C1 segment of cervical spinal cord (tissue), 14 donors: ENCODE results near the gene PVALB.
A peak's percentile ranks its signal among the peaks of the same experiment; 100 is the strongest.

Experiments used
- DNase-seq, 14 donors: peaks; one replicate each; lab custom pipeline; 2025; lab: John Stamatoyannopoulos, UW

Gene PVALB, protein sequence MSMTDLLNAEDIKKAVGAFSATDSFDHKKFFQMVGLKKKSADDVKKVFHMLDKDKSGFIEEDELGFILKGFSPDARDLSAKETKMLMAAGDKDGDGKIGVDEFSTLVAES

DNA sequence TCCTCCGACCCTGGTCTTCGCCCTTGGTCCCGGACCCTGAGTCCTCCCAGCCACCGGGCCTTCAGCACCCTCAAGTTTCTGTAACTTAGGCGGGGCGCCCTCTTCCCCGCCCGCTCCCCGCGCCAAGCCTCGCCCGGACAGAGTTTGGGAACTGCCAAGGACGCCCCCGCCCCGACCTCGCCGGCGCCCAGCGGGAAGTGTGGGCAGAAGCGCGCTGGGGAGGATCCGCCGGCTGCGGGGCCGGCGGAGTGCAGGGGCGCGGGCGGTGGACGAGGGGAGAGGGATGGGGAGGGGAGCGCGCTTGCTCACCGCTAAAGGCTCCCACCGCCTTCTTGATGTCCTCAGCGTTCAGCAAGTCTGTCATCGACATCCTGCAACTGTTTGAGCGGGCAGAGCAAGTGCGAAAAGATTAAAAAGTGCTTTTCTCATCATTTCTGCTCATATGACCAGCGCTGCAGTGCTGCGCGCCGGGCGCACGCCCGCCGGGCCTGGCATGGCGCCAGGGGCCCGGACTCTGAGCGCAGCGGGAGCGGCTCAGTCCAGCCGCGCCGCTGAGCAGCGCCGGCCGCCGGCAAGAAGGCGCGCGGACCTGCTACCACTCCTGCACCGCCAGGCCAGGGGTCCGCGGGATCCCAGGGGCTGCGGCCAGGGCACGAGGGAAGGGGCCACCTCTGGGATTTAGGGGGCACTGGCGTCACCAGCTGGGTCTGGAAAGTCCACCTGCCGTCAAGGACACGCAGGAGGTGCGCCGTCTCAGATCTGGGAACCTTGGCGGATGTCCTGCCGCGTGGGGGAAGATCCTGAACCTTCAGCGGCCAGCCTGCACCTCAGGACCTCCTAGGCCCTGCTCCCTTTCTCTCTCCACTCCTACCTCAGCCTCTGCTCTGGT lies at the start of gene PVALB:
Gene PVALB (minus strand): TSS at position 400 of the 889 bp plus-strand sequence. CDS start 30 bp downstream, at position 370.
- peak in 2 of 14 donors; percentile 1 to 10 for DNase-seq

DNA sequence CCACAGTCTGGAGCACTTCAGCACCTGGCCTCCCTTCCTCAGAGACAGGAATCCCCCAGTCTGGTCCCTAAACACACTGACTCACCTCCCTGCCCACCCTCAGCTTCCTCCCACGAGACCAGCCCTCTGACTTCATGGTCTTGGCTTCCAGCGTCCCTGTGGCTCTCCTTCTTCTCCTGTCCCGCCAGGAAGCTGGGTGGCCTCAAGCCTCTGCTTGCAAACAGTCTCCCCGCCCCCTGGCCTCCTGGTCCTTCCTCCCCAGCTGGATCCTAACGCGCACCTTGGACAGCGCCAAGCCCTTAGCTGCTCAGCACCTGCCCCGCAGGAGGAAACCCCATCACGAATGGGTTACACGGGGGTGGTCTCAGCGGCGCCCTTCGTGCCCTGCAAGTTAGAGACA lies 48.5 kb upstream of the PVALB start:
- no peak for DNase-seq

DNA sequence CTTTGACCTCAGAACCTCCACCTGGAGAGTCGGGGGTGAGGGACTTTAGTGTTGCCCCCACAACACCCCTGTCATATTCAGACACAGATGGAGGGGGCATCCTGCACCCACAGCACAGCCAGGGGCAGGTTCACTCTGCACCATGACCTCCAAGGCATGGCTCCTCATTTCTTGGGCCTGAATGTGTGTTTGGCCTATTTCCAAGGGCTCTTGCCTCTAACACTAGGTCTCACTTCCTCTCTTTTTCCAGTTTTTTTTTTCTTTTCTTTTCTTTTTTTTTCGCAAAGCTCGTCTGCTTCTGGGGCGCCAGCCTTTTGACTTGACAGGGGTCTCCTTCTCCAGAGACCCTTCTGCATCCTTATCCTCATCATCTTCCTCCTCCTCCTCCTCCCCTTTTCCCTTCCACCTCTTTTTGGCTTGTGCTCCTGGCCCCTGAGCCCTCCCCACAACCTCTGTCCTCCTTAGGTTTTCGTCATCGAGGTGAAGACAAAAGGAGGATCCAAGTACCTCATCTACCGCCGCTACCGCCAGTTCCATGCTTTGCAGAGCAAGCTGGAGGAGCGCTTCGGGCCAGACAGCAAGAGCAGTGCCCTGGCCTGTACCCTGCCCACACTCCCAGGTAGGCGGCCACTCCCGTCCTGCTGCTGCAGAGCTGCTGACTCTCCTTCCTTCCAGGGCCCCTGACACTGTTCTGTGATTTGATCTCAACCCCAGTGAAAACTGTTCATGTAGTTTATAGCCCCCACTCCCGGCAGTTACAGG lies 47.8 kb upstream of the PVALB start:
- DNase-seq = no peak

- DNase-seq = no peak
These were observed 47.1 kb upstream of the PVALB start for GRCh38 chr22:36863979-36864378.

- no peak for DNase-seq
These were observed 46.4 kb upstream of the PVALB start for GRCh38 chr22:36863281-36863680.

DNA sequence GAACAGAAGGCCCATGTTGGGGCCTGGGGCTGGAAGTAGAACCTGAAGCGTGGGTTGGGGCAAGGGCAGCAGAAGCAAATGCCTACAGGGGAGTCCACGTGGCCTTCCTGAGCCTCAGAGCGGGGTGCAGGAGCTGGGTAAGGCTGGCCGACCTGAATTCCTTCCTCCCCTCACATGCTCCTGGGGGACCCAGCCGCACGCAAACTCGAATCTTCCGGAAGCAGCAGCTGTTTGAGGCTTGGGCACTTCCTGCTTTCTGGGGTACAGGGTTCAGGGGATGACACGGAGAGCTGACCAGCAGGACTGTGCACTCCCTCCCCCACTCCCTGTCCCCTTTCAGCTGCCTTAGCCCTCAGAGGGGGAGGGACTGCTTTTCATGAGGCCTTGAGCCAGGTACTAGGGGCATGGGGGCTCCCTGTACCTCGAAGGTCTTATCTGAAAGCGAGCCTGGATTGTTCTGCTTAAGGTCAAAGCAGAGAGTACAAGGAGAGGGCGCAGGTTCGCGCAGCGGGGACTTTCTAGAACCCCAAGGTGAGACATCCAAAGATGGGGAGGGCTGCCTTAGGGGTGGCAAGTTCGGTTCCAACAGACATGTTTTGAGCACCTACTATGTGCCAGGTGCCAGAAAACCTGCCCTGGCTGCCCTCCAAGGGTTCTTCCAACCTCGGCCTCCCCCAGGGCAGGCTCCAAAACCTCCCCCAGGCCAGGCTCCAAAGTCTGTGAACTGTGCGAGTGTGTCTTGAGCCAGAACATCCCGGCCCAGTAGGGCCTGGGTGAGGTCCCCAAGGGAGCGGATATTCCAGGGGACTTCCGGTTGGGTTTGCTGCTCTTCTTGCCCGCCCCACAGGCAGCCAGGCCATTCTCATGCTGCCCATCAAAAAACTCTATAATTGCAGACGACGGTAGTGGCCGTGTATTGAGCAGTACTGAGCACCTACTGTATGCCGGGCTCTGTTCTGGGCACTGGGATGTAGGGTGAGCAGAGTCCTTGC lies 45.7 kb upstream of the PVALB start:
- peak in 9 of 14 donors; percentile 1 to 49 (median 11) for DNase-seq

DNA sequence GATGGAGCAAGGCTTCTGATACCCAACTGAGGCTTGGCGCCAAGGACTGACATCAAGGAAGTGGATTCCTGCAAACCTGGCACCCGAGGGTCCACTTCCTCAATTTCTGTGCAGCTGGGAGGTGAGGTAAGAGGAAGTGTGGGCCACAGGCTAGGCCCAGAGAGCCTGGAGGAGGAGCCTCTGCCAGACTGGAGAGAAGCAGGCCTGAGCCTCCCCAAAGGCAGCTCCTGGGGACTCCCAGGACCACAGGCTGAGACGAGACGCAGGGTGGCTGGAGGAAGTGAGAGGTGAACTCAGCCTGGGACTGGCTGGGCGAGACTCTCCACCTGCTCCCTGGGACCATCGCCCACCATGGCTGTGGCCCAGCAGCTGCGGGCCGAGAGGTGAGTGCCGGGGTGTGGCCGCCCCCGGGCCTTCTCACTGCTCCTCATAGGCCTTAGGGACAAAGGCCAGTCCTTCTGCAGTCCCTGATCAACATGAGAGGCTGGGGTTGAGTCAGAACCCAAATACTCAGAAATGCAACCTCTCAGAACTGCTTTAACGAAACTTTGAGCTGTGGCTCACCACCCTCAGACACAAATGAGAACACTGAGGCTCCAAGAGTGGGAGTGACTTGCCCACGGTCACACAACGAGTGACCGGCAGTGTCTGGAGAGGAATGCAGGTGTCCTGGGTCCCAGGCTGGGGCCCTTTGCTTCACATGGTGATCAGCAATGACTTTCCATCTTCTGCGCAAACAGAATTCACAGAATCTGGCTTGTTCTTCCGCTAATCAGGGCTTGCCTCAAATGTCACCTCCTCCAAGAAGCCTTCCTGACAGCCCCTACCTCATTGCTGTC lies 44.2 kb upstream of the PVALB start, which contains the start of gene NCF4:
Gene NCF4 (plus strand): TSS at position 186 of the 839 bp plus-strand sequence. CDS start 166 bp downstream, at position 352.
- DNase-seq = peak in 10 of 14 donors; percentile 1 to 65 (median 42)

- no peak for DNase-seq
These were observed 43.6 kb upstream of the PVALB start for GRCh38 chr22:36860438-36860820.

DNA sequence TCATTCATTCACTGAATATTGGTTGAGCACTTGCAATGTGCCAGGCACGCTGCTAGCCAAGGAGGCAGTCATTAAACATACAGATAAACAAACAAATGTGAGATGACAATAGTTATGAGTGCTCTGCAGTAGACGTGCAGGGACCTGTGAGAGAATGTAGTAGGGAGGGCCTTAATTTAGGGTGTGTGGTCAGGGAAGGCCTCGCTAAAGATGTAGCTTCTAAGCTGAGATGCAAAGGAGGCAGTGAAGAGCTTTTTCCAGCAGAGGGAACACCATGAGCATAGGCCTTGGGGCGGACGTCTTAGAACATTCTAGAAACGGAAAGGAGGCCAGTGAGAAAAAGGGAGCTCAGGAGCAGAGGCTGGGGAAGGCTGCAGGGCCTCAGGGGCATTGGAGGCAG lies 43.2 kb upstream of the PVALB start:
- no peak for DNase-seq

DNA sequence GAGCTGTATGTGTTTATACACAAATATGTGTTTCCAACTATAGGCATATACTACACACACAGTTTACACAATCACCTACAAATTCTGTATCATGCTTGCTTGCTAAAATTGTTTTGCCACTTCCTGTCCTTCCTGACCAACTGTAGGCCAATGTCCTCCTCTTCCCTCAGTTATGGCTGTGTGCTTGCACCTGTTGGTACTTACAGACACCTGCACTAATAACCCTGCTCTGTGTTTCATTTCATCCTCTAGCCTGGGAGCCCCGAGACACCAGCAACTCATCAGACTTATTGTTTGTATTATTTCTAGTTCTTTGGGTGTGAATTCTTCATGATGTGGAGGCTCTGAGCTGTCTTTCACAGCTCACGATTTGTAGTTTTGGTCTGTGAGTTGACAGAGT lies 42.1 kb upstream of the PVALB start:
- DNase-seq = no peak

DNA sequence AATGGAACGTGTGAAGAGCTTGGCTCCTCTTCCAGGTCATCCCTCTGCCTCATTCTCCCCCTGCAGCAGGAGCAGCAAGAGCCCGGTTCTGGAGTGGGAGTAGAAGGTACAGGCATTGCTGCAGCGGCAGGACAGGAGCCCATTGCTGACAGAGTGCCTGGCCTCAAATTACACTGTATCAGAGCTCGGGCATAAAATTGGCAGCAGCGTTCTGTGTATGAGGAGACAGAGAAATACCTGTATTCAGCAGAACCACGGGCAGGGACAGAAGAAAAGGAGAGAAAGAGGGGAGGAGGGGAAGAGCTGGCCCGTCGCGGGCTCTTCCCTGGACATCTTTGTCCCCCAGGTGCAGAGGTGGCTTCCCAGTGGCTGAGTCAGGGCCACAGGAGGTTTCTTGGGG lies 41.3 kb upstream of the PVALB start:
- no peak for DNase-seq

DNA sequence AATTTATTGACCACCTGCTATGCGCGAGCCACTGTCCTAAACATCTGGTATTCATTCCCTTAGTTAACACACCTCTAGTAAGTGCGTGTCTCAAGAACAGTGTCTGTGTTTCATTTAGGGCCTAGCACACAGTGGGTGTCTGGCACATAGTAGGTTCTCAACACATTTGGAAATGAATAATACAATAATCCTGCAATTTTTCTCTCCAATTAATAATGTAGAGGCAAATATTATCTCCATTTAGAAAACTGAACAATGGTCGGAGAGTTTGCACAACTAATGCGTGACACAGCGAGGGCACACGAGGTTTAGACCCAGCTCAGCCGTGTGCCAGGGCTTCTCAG lies 39.9 kb upstream of the PVALB start:
- DNase-seq = no peak

- DNase-seq = peak; percentile 7 to 91 (median 78)
These were observed 39.4 kb upstream of the PVALB start for GRCh38 chr22:36856121-36856791.

- DNase-seq = no peak
These were observed 38.6 kb upstream of the PVALB start for GRCh38 chr22:36855478-36855877.

GRCh38 chr22:36853407-36854099 lies 36.7 kb upstream of the PVALB start:
- DNase-seq = peak in 7 of 14 donors; percentile 6 to 46 (median 16)

DNA sequence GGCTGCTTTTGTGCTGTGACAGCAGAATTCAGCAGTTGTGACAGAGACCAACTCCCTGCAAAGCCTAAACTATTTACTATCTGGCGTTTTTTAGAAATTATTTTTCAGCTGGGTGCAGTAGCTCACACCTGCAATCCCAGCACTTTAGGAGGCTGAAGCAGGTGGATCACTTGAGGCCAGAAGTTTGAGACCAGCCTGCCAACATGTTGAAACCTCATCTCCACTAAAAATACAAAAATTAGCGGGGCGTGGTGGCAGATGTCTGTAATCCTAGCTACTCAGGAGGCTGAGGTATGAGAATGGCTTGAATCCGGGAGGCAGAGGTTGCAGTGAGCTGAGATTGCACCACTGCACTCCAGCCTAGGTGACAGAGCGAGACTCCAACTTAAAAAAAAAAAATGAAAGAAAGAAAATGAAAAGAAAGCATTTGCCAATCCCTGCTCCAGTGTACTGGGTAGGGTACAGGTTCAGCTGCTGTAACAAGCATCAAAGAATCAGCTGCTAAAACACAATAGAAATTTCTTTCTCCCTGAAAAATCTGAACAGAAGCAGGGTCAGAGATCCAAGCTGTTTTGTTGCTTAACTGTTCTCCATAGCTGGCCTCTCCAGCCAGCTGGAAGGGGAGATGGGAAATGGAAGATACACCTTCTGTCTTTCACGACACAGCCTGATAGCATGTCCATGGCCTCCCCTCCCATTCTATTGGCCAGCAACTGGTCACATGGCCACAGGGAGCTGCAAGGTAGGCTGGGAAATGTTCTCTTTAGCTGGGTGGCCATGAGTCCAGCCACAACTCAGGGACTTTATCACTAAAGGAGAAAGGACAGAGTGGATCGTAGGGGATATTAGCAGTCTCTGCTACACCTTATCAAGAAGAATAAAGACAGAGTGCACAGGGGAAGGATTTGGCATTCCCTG lies 35.5 kb upstream of the PVALB start:
- no peak for DNase-seq

- DNase-seq = no peak
These were observed 33.8 kb upstream of the PVALB start for GRCh38 chr22:36850682-36851081.

DNA sequence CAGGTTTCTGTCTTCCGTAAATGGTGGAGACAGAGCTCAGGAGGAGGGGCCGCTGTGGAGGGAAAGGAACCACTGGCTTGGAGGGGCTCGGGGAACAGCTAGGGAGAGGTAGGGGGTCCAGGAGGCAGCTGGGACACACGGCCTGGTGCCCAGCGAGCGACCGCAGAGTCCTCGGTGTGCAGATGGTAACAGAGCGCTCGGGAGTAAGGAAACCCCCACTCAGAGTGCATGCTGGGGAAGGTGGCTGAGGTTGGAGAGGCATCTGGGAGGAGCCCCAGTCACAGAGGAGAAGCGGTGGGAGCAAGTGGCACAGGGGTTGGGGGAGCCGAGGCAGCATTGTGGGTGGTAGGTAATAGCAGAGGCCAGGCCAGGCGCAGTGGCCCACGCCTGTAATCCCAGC lies 33.2 kb upstream of the PVALB start:
- DNase-seq = no peak
